Upper lobe of left lung (tissue), 4 donors: ENCODE data around the gene NEO1.

Source experiments
- POLR2A ChIP-seq, 4 donors: fragments of 450-650 bp; IDR thresholded peaks; one replicate each; pipeline ENCODE4 v1.5.1; 2016 to 2017; ENCODE audit warnings: antibody characterized with exemption in 4 of 4, mild to moderate bottlenecking in 2 of 4
- POLR2AphosphoS5 ChIP-seq, 2 donors: sonication (generic); formaldehyde crosslinking; IDR thresholded peaks; one replicate each; pipeline ENCODE4 v1.5.1; 2017; ENCODE audit warnings: antibody characterized with exemption in 2 of 2
- TF ChIP-seq, protein P1 (sequence below), 6 experiments: fragments of 450-650 bp in 4 of 6; fragments of 200-600 bp in 2 of 6; sonication (generic) in 2 of 6; IDR thresholded peaks; one replicate each; pipeline ENCODE4 v1.5.1; 2016 to 2019; ENCODE audit warnings: antibody characterized with exemption in 6 of 6

DNA sequence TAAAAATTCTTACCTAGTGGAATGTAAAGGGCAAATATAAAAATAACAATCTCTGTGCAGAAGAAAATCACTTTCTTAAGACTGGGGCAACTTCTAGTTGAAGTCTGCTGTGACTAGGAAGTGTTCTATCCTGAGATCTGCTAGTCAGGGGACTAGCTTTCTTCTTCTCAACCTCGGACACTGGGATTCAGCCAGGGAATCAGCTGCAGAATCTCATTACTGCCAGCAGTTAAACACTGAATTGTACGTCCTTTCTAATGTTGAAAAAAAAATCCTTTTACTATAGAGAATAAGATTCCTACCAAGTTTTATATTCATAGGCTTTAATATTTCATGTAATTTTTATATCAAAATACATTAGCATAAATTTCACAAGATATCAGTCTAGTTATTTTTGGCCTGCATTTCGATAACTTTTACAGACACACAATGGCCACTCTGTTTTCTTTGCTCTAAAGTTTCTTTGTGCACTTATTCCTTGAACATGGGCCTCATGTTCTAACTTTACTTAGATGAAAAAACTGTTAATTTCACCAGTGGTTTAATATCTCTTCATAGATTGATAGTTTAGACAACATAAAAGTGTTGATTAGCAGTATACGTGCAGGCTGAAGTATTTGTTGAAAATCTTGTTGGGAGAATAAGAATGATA, 2.6 kb upstream of the NEO1 start:
- TF ChIP-seq, protein P1, sequence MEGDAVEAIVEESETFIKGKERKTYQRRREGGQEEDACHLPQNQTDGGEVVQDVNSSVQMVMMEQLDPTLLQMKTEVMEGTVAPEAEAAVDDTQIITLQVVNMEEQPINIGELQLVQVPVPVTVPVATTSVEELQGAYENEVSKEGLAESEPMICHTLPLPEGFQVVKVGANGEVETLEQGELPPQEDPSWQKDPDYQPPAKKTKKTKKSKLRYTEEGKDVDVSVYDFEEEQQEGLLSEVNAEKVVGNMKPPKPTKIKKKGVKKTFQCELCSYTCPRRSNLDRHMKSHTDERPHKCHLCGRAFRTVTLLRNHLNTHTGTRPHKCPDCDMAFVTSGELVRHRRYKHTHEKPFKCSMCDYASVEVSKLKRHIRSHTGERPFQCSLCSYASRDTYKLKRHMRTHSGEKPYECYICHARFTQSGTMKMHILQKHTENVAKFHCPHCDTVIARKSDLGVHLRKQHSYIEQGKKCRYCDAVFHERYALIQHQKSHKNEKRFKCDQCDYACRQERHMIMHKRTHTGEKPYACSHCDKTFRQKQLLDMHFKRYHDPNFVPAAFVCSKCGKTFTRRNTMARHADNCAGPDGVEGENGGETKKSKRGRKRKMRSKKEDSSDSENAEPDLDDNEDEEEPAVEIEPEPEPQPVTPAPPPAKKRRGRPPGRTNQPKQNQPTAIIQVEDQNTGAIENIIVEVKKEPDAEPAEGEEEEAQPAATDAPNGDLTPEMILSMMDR (IDR thresholded peaks at IDR 0.05): no peak
- TF ChIP-seq POLR2A (IDR thresholded peaks at IDR 0.05) (no peak), POLR2AphosphoS5 (IDR thresholded peaks at IDR 0.05) (no peak)
